K562 (cell line): ENCODE data around the gene PLA2G15. TPM values are rescaled to one million over a fixed set of nuclear protein-coding genes. Genes with fewer than 3 reads are reported as not detected.

ENCODE experiments used
- ATF1 ChIP-seq, 2 experiments: fragments of 450-650 bp in 1 of 2; IDR thresholded peaks; 2 replicates each; pipeline ENCODE4 v1.6.1; 2016; ENCODE audit warnings: missing compliant biosample characterization in 1 of 2, missing genetic modification characterization in 1 of 2
- CBX3 ChIP-seq, 2 experiments: IDR thresholded peaks; 1 replicate in 1 of 2; 2 replicates in 1 of 2; pipeline ENCODE4 v1.6.1; 2012; ENCODE audit warnings: inconsistent platforms in 2 of 2, low read length in 2 of 2, borderline replicate concordance in 1 of 2, control low read depth in 1 of 2
- DNMT1 ChIP-seq: fragments of 450-650 bp; IDR thresholded peaks from 2 replicates; pipeline ENCODE4 v1.6.1; 2016; ENCODE audit warnings: antibody characterized with exemption, mild to moderate bottlenecking
- ETV1 ChIP-seq: fragments of 450-650 bp; conservative IDR thresholded peaks from 2 replicates; pipeline ENCODE4 v1.6.1; 2016; ENCODE audit warnings: missing genetic modification characterization, control low read depth, low read depth, missing compliant biosample characterization
- GABPA ChIP-seq: fragments of 200-800 bp; sonication (Bioruptor generic); conservative IDR thresholded peaks from 2 replicates; pipeline ENCODE4 v1.6.1; 2016; ENCODE audit warnings: low read depth, missing genetic modification characterization, missing compliant biosample characterization
- HDAC2 ChIP-seq: fragments of 450-650 bp; IDR thresholded peaks from 2 replicates; pipeline ENCODE4 v1.6.1; 2016; ENCODE audit warnings: mild to moderate bottlenecking
- HNRNPLL ChIP-seq: fragments of 200-400 bp; formaldehyde crosslinking; IDR thresholded peaks from 2 replicates; pipeline ENCODE4 v1.6.1; 2017; ENCODE audit warnings: low read length, low read depth, mild to moderate bottlenecking; ENCODE audit not compliant: poor library complexity, severe bottlenecking
- MAX ChIP-seq: sonication (generic); formaldehyde crosslinking; IDR thresholded peaks from 2 replicates; pipeline ENCODE4 v1.9.0; 2022; ENCODE audit warnings: mild to moderate bottlenecking, missing genetic modification reagents
- MYBL2 ChIP-seq, 2 experiments: fragments of 450-650 bp in 1 of 2; sonication (generic) in 1 of 2; formaldehyde crosslinking in 1 of 2; IDR thresholded peaks; 2 replicates each; pipeline versions ENCODE4 v1.6.1 to v1.8.1; 2017 to 2022; ENCODE audit warnings: borderline replicate concordance in 1 of 2, inconsistent platforms in 1 of 2, low read depth in 1 of 2, mild to moderate bottlenecking in 1 of 2, missing genetic modification reagents in 1 of 2, moderate library complexity in 1 of 2
- SMAD2 ChIP-seq: fragments of 150-350 bp; IDR thresholded peaks from 2 replicates; pipeline ENCODE4 v1.6.1; 2014; ENCODE audit warnings: low read depth, mild to moderate bottlenecking, low read length
- ZBTB40 ChIP-seq, 2 experiments: fragments of 450-650 bp in 1 of 2; sonication (generic) in 1 of 2; formaldehyde crosslinking in 1 of 2; IDR thresholded peaks; 2 replicates each; pipeline versions ENCODE4 v1.7.1 to v1.9.0; 2016 to 2022; ENCODE audit warnings: inconsistent platforms in 1 of 2, mild to moderate bottlenecking in 1 of 2, missing genetic modification reagents in 1 of 2
- ZNF24 ChIP-seq: fragments of 450-650 bp; IDR thresholded peaks from 2 replicates; pipeline ENCODE4 v1.6.1; 2016
- ZNF518B ChIP-seq: fragments of 250-450 bp; sonication (Bioruptor Pico); IDR thresholded peaks from 2 replicates; pipeline ENCODE4 v1.5.0; 2021; ENCODE audit warnings: mild to moderate bottlenecking, moderate library complexity
- polyA plus RNA-seq, 8 experiments: library from polyadenylated mRNA; depleted of rRNA in 4 of 8; stranded (reverse) in 5 of 8; unstranded in 3 of 8; fragments of >200 nt; fragmentation: Nextera tagmentation in 2 of 8; fragmentation: Illumina TruSeq in 1 of 8; extraction: Ambion mirVana in 2 of 8; extraction: Trizol in 1 of 8; gene quantifications; 2 replicates each; pipeline versions ENCODE4 v1.2.1 to v1.2.3, GENCODE V29; 2011 to 2014; ENCODE audit warnings: inconsistent platforms in 1 of 8, missing spikeins in 1 of 8
- total RNA-seq, 7 experiments: library from RNA; depleted of rRNA in 6 of 7; stranded (reverse); fragments of >200 nt in 6 of 7; fragmentation: Illumina TruSeq in 2 of 7; extraction: Trizol in 2 of 7; gene quantifications; 2 replicates each; pipeline versions ENCODE4 v1.2.1 to v1.2.3, GENCODE V29; 2011 to 2021; ENCODE audit warnings: low replicate concordance in 1 of 7

PLA2G15 gene
- total and polyA plus RNA-seq, 9 of the 15 experiments (the other 6 are each of a cell fraction or from before 2014, with no cell fraction given): 0.42 to 8.6 (median 4.8) TPM

- no peak for TF ChIP-seq ZBTB40 (IDR thresholded peaks at IDR 0.05)
- TF ChIP-seq ZBTB40 (CRISPR knock-in tag; IDR thresholded peaks at IDR 0.05): no peak
- TF ChIP-seq CBX3 (IDR thresholded peaks at IDR 0.05; ENCODE audit: borderline replicate concordance in 1 of 2, low read length in 2 of 2): no peak
- TF ChIP-seq ATF1 (CRISPR knock-in tag; IDR thresholded peaks at IDR 0.05): no peak
- peak; percentile 27; the same call in 1 of the 2 replicates for TF ChIP-seq ATF1 (tag; IDR thresholded peaks at IDR 0.05)
- no peak for TF ChIP-seq ZNF518B
- no peak for TF ChIP-seq HDAC2
- TF ChIP-seq SMAD2: no peak
- peak; percentile 99 for TF ChIP-seq HNRNPLL
- peak; percentile 56; the same call in 1 of the 2 replicates for TF ChIP-seq ZNF24
- peak; percentile 30; the same call in 1 of the 2 replicates for TF ChIP-seq GABPA (tag)
- no peak for TF ChIP-seq MYBL2 (IDR thresholded peaks at IDR 0.05; ENCODE audit: low read depth)
- no peak for TF ChIP-seq MYBL2 (CRISPR knock-in tag; IDR thresholded peaks at IDR 0.05; ENCODE audit: borderline replicate concordance)
- TF ChIP-seq ETV1: 0 out of 2 replicates have a peak, but pooled peaks have one; percentile 10
- TF ChIP-seq DNMT1: no peak
- TF ChIP-seq MAX: peak; percentile 39; the same call in 1 of the 2 replicates
Measured at GRCh38 chr16:68289621-68290329, 44.6 kb downstream of the PLA2G15 start (continued).
